Left lung (tissue), 10 donors: ENCODE data around the gene ZNF57. TPM values are rescaled to one million over a fixed set of nuclear protein-coding genes. Genes with fewer than 3 reads are reported as not detected.
"Not testable (repeated sequence)": the region's sequence is repeated elsewhere in the genome, so short reads cannot be mapped to it uniquely, and the experiment has no call there.

Experiments
- ATAC-seq: fragments of 200-7000 bp; cut with Tn5 transposase; one replicate; pipeline ENCODE4 v1.9.1; 2020; ENCODE audit warnings: moderate library complexity
- DNase-seq, 4 donors: peaks; one replicate each; pipeline ENCODE4 v3.0.0-alpha.2; 2013 to 2020
- H3K27ac ChIP-seq, 2 donors: fragments of 200-600 bp; sonication (generic) in 1 of 2; one replicate each; pipeline versions ENCODE4 v1.5.0 to v1.8.0; 2020 to 2021
- H3K27me3 ChIP-seq, 2 donors: fragments of 200-600 bp; sonication (generic) in 1 of 2; one replicate each; pipeline versions ENCODE4 v1.5.0 to v1.8.0; 2020 to 2021
- H3K36me3 ChIP-seq, 2 donors: fragments of 200-600 bp; sonication (generic) in 1 of 2; one replicate each; pipeline versions ENCODE4 v1.5.0 to v1.8.0; 2020 to 2021
- H3K4me1 ChIP-seq, 2 donors: fragments of 200-600 bp; one replicate each; pipeline ENCODE4 v1.8.0; 2021
- H3K4me3 ChIP-seq, 2 donors: fragments of 200-600 bp; sonication (generic) in 1 of 2; one replicate each; pipeline versions ENCODE4 v1.5.0 to v1.8.0; 2020 to 2021; ENCODE audit warnings: mild to moderate bottlenecking in 1 of 2
- H3K9me3 ChIP-seq, 2 donors: fragments of 200-600 bp; sonication (generic) in 1 of 2; one replicate each; pipeline versions ENCODE4 v1.5.0 to v1.8.0; 2020 to 2021
- intact Hi-C, 2 donors: fragments of 100-400 bp; cut with DNase I; formaldehyde crosslinking; loops; one replicate each; pipeline versions ENCODE4 v1.11.2 to v1.14.2; 2022
- polyA plus RNA-seq, 6 donors: library from polyadenylated mRNA; unstranded; fragments of 120-200 nt; gene quantifications; one replicate each; pipeline ENCODE4 v1.2.1, GENCODE V29; 2013; ENCODE audit not compliant: insufficient read length in 6 of 6
- total RNA-seq, 2 donors: library from RNA; stranded (reverse); fragmentation: NEBNext Ultra II Directional; extraction: Animal tissue kit (Norgen Biotek cat#: 25700); gene quantifications; one replicate each; pipeline ENCODE4 v1.2.1, GENCODE V29; 2021
- TF ChIP-seq, protein P1 (sequence below), 2 donors: fragments of 200-600 bp; sonication (generic) in 1 of 2; IDR thresholded peaks; one replicate each; pipeline versions ENCODE4 v1.5.0 to v1.8.0; 2021; ENCODE audit warnings: antibody characterized with exemption in 2 of 2
- donor health status: DM: no; HTN: yes; CAD: no.
- donor health status: DM: no; HTN: no; CAD: no.

The ZNF57 gene
- total and polyA plus RNA-seq, 8 donors, result 5.7 to 7.9 (median 7.0) TPM

DNA sequence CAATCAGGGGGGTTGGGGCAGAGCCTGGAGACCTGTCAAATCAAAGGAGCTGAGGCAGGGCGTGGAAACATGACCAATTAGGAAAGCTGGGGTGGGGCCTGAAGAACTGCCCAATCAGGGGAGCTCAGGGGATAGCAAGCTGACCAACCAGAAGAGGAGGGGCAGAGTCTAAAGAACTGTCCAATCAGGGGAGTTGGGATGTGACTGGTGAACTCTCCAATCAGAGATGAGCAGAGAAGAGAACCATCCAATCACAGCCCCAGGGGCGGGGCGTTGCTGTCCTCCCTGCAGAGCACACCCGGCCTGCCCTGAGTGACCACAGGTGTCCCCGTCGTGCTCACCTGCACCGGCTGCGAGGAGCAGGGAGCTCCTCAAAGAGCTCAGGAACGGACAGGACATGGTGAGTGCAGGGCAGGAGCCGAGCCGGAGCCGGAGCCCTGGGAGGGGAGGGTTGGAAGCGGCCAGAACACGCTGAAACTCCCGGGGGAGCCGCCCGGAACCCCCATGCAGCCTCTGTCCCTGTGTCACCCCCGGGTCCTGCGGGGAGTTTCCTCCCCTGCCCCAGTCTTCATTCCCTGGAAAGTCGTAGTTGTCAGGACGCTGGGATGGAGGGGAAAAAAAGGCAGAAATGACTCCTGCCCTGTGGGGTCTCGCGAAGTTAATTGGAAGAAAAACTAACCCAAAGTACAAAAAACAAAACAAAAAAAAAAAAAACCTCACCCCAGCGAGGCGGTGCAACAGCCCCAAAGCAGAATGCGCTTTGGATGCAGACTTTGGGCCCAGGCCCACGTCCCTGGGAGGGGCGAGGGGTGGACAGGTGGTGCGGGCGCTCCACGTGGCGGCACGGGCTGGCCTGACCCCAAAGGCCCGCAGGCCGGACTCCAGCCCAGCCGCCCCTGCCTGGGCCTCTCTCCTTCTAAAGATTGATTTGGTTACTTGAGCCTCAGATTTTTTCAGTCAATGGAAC is 33.4 kb upstream of the ZNF57 start, which contains the start of gene ZNF556:
Gene ZNF556, plus strand, starts transcription at position 311 of the 967 bp plus-strand sequence. Its CDS starts 87 bp downstream, at position 398.
- ATAC-seq (no peak), DNase-seq (no peak)
- Histone ChIP-seq H3K36me3 (no peaks in the 10 kb centered on the region), H3K27ac (no peak within 1 kb of the TSS), H3K4me1 (no peaks in the 10 kb centered on the region), H3K4me3 (no peak within 1 kb of the TSS), H3K9me3 (no peaks in the 10 kb centered on the region), H3K27me3 (no peaks in the 10 kb centered on the region)
- intact Hi-C loops, result no loop called here
- TF ChIP-seq, protein P1, sequence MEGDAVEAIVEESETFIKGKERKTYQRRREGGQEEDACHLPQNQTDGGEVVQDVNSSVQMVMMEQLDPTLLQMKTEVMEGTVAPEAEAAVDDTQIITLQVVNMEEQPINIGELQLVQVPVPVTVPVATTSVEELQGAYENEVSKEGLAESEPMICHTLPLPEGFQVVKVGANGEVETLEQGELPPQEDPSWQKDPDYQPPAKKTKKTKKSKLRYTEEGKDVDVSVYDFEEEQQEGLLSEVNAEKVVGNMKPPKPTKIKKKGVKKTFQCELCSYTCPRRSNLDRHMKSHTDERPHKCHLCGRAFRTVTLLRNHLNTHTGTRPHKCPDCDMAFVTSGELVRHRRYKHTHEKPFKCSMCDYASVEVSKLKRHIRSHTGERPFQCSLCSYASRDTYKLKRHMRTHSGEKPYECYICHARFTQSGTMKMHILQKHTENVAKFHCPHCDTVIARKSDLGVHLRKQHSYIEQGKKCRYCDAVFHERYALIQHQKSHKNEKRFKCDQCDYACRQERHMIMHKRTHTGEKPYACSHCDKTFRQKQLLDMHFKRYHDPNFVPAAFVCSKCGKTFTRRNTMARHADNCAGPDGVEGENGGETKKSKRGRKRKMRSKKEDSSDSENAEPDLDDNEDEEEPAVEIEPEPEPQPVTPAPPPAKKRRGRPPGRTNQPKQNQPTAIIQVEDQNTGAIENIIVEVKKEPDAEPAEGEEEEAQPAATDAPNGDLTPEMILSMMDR (IDR thresholded peaks at IDR 0.05), result no peak

DNA sequence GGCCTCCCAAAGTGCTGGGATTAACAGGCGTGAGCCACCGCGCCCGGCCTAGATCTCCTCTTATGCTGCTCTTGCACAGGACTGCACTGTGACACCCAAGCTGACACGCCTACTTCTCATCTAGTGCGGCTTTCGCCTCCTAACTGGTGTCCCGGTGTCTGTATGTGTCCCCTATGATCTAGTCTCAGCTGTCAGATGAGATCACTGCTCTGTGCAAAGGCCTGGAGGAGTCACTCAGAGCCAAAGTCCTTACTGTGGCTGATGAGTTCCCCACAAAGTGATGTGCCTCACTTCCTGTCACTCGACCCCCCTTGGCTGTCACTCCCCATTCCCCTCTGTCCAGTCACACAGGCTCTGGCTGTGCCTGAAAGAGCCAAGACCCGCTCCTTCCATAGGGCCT is 31.1 kb upstream of the ZNF57 start:
- intact Hi-C loops, result loop anchor here in 1 of 2 donors (10.0 kb wide), 1 partner anchor 225 kb away; no protein-coding TSS in a partner anchor
- TF ChIP-seq, protein P1 (IDR thresholded peaks at IDR 0.05), result no peak
- Histone ChIP-seq H3K4me3 (no peak overlapping the region), H3K9me3 (no peaks in the 10 kb centered on the region), H3K27me3 (no peaks in the 10 kb centered on the region), H3K36me3 (no peaks in the 10 kb centered on the region), H3K4me1 (no peaks in the 10 kb centered on the region), H3K27ac (no peak overlapping the region)
- ATAC-seq (no peak), DNase-seq (no peak)

DNA sequence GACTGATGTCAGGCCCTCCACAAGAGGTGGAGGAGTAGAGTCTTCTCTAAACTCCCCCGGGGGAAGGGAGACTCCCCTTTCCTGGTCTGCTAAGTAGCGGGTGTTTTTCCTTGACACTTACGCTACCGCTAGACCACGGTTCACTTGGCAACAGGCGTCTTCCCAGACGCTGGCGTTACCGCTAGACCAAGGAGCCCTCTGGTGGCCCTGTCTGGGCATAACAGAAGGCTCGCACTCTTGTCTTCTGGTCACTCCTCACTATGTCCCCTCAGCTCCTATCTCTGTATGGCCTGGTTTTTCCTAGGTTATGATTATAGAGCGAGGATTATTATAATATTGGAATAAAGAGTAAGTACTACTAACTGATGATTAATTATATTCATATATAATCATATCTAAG is 28.6 kb upstream of the ZNF57 start:
- not testable (repeated sequence) for ATAC-seq, H3K4me1 ChIP-seq, H3K4me3 ChIP-seq, H3K27me3 ChIP-seq, H3K36me3 ChIP-seq, H3K27ac ChIP-seq
- peak in 1 of 4 donors; percentile 21 for DNase-seq
- intact Hi-C loops, result loop anchor here in 1 of 2 donors (10.0 kb wide), 1 partner anchor 227 kb away; no protein-coding TSS in a partner anchor
- H3K9me3 ChIP-seq, result peaks cover 0 to 19% of the 10 kb centered on the region in 2 donors
- TF ChIP-seq, protein P1 (IDR thresholded peaks at IDR 0.05), result peak; percentile 45 to 53

DNA sequence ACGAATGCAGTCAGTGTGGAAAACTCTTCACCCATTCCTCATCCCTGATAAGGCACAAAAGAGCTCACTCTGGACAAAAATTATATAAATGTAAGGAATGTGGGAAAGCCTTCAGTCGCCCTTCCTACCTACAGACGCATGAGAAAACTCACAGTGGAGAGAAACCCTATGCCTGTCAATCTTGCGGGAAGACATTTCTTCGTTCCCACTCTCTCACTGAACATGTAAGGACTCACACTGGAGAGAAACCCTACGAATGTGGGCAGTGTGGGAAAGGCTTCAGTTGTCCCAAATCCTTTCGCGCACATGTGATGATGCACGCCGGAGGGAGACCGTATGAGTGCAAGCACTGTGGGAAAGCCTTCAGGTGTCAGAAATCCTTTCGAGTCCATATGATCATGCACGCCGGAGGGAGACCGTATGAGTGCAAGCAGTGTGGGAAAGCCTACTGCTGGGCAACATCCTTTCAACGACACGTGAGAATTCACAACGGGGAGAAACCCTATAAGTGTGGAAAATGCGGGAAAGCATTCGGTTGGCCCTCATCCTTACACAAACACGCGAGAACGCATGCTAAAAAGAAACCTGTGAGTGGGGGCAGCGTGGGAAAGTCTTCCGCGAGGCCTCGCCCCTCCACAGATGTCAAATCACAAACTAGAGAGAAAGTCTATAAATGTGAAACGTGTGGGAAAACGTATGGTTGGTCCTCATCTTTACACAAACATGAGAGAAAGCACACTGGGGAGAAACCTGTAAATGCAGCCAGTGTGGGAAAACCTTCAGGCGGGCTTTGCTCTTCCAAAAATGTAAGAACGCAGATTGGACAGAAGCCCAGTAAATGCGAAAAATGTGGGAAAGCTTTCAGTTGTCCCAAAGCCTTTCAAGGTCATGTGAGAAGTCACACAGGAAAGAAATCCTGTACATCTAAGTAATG is 23.1 kb upstream of the ZNF57 start:
- intact Hi-C loops, result loop anchor here in 1 of 2 donors (10.0 kb wide), 1 partner anchor 233 kb away; no protein-coding TSS in a partner anchor
- Histone ChIP-seq H3K36me3 (no peaks in the 10 kb centered on the region), H3K9me3 (peaks cover 0 to 55% of the 10 kb centered on the region in 2 donors), H3K27me3 (no peaks in the 10 kb centered on the region), H3K4me1 (no peaks in the 10 kb centered on the region), H3K4me3 (no peak overlapping the region), H3K27ac (no peak overlapping the region)
- ATAC-seq (no peak), DNase-seq (no peak)
- TF ChIP-seq, protein P1 (IDR thresholded peaks at IDR 0.05), result no peak
